Cortex of kidney (tissue), 1 donor: ENCODE data around the gene ZBTB24.
"Not testable (repeated sequence)": the region's sequence is repeated elsewhere in the genome, so short reads cannot be mapped to it uniquely, and the experiment has no call there.

Experiments
- DNase-seq: peaks from one replicate; lab custom pipeline; 2025; lab: John Stamatoyannopoulos, UW

Gene ZBTB24

DNA sequence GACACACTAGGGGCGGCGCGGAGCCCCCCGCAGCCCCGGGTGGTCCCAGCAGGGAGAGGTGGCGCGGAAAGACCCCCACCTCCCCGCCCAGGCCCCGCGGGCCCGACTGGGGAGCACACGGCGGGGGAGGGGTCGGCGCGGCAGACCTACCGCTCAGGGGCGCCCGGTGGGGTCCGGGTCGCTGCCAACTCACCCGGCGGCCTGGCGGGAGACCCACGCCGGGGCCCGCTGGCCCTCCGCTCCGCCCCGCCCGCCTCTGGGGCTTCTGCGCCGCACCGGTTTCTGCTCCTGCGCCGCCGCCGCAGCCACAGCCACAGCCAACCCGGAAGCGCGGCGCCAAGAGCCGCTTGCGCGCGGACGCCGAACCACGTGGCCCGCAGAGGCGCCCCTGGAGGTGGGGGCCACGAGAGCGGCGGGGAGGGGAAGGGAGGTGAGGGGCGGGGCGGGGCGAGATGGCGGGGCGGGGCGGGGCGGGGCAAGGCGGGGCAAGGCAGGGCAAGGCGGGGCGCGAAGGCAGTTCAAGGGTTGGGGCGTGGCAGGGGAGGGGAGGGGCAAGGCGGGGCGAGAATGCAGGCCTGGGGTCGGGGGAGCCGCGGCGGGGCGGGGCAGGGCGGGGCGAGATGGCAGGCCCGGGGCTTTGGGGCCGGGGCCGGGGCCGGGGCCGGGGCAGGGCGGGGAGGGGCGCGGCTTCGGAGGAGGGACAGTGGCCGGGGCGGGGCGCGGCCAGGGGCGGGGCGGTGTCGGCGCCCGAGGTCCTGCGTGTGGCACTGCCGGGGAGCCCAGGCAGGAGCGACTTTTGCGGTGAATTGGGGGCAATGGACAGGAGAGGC is at the start of gene ZBTB24:
ZBTB24 (minus strand) TSS at position 315 of the 830 bp plus-strand sequence. CDS start 1,193 bp downstream, outside the sequence.
- peak; percentile 19 for DNase-seq

DNA sequence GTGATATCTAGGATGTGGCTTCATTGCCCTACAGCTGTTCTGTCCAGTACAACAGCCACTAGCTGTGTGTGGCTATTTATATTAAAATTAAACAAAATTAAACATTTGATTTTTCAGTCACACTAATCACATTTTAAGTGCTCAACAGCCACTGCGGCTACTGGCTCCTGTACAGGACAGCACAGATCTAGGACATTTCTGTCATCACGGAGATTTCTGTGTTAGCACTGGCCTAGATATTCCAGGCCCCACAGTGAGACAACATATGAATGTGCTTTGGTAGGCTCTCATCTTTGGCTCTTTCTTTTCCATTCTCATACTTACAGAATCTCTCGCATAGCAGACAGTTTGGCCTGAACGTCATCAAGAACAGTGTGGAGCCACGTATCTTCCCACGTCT is 48.4 kb upstream of the ZBTB24 start:
- no peak for DNase-seq

DNA sequence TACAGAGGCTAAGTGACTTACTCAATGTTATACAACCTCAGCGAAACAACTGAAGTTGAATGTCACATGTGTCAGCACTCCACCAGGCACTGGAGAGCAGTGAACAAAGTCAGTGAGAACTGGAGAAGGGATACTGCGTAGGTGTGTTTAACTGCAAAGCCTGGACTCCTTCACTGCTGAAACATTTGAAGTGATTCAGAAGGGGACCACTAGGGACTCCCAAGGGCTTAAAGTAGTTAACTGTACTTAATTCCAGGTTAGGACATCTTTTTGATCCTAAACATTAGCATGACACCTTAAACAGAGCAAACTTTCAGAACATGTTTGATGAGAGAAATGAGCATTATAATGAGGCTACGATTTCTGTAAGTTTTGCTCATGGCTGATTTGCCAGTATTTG is 45.0 kb upstream of the ZBTB24 start:
- no peak for DNase-seq

DNA sequence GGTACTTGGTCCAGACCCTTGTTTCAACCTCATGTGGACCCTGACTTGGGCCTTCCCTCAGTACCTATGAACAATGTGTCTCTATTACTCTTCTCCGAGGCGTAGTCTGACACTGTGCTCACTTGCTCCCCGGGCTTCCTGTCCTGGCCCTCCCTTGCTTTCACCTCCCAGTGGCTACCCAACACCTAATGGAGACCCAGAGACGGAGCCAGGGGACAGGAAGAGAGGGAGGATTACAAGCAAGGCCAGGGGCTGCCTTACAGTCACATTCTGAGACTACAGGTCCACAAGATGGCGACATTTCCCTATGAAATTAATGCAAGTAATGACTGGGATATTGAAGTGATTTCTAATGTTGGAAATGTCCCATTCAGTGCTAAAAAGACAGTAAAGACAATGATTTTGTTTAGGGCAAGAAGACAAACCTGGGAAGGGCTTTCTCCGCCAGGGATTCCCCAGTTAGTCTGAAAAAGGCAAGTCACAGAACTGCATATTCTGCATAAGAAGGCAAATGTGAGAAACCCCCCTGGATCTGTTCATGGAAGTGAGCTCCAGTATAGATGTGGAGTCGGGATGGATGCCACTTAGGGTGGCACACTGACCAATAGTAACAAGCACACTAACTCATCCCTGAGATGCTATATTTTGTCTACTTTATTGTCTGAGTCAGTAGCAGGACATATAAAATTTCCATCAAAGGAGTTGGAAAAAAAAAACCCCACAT is 44.0 kb upstream of the ZBTB24 start:
- DNase-seq = no peak

DNA sequence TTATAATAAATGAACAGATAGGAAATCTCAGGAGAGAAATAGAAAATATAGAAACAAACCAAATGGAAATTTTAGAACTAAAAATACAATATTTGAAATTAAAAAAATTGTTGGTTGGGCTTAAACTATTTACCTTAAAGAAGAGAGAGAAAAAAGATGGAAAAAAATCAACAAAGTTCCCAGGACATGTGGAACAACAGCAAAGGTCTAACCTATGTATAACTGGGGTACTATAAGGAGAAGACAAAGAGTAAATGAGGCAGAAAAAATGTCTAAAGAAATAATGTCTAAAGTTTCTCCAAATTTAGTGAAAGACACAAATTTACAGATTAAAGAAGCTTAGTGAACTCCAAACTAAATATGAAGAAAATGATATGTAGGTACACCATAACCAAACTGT is 41.1 kb upstream of the ZBTB24 start:
- no peak for DNase-seq

DNA sequence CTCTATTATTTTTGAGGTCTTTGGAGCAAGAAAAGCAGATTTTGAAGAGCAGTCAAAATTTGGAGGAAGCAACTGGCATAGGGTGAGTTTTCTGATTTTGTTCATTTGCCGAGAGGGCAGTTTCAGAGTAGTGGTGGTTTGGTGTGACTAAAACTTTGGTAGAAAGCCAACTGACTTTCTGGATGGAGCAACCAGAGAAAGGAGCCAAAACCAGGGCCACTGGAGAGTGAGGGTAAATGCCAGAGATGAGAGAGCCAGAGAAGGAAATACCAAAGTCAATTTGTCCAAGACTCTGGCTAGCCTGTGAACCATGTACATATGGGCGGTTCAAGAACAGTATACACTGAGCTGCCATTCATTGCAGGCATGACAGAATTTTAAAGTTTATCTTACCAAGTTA is 40.5 kb upstream of the ZBTB24 start:
- DNase-seq = no peak

DNA sequence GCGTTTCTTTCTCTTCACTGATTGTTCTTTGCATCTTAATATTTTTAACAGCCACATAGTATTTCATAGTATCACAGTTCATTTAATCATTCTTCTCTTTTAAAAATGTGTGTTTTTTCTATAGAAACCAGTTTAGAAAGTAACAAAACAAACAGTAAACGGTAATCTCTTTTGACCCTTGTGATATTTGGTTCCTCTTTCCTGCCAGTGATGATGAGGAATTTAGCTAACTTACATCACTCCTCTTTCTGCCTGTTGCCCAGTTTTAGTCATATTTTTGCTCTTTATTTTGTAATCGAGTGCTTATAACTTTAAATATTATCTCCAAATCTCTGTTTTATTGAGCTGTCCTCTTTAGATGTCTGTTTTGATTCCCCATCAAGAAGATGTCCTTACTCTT is 38.1 kb upstream of the ZBTB24 start:
- DNase-seq = no peak

DNA sequence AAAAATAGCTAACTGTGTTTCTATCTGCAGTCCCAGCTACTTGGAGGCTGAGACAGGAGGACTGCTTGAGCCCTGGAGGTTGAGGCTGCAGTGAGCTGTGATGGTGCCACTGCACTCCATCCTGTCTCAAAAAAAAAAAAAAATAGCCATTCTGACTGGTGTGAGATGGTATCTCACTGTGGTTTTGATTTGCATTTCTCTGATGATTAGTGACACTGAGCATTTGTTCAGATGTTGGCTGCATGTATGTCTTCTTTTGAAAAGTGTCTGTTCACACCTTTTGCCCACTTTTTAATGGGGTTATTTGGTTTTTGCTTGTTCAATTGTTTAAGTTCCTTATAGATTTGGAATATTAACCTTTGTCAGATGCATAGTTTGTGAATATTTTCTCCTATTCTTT is 36.6 kb upstream of the ZBTB24 start:
- not testable (repeated sequence) for DNase-seq

DNA sequence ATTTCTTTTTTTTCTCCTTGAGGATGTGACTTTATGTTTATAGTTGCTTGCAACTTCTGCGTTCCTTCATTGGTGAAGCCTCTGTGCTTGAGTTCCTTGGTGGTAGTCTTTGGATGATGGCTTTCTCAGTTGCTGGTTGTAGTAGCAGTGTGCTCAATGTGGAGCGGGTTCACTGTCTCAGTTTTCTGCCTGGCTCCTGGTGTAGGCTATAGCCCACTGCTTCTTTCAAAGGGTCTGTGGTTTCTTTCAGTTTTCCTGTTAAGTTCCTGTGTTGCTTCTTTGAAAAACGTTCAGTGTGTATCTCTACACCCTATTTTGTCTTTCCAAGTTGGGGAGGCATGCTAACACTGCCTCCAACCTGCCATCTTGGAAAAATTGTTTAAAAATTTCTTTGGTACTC is 33.9 kb upstream of the ZBTB24 start:
- DNase-seq = no peak

DNA sequence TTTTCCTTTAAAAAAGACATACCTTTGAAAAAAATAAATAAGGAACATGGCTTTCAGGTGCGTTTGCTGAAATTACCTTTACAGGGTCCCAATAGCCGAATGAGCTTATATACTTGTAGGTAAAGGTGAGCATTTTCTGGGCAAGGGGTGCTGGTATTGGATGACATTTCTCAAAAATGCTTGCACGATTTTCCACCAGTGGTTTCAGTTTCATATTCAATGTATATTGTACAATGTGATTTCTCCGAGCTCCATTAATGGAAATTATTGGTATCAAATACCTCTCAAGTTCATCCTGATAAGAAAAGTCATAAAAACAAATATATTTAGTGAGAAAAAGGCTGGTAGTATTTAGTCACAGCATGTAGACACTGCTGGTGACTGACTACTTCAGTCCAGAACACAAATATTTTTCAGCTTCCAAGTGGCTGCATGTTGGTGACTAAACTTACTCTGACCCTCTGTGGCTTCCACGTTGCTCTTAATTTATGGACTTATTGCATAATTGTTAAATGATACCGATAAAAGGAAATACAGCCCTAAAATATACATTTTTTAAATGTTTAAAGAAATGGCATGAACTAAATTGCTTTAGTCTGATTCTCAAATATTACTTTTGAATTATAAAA is 32.9 kb upstream of the ZBTB24 start:
- DNase-seq = no peak

DNA sequence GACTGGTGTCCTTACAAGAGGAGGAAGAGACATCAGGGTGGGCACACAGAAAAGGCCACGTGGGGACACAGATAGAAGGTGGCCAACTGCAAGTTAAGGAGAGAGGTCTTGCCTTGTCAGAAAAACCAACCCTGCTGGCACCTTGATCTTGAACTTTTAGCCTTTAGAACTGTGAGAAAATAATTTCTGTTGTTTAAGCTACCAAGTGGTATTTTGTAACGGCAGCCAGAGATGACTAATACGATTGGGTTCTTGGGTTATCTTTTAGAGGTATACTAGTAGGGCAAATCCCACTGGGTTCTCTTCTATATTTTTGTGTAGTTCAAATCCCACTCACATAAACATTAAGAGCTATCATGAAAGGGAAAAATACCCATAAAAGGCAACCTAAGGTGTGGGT is 31.9 kb upstream of the ZBTB24 start:
- DNase-seq = no peak

DNA sequence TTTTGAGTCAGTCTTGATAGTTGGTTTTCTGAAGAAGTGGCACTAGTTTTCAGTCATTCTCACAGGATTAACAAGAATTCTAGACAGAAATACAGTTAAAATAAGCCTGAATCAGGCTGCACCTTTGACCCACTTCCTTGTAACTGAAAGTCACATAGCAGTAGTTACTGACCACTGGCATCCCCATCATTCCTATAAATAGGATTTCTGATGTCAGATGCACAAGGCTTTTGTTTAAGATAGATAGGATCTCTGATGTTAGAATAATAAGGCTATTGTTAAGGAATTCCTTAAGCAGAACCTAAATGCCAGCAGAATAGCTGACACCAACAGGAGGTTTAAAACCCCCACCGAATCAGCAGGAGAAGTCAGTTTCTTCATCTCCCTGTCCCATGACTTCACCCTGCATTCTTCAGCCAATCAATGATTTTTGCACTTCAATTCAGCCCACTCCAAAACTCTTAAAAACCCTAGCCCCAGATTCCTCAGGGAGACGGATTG is 30.6 kb upstream of the ZBTB24 start:
- no peak for DNase-seq

DNA sequence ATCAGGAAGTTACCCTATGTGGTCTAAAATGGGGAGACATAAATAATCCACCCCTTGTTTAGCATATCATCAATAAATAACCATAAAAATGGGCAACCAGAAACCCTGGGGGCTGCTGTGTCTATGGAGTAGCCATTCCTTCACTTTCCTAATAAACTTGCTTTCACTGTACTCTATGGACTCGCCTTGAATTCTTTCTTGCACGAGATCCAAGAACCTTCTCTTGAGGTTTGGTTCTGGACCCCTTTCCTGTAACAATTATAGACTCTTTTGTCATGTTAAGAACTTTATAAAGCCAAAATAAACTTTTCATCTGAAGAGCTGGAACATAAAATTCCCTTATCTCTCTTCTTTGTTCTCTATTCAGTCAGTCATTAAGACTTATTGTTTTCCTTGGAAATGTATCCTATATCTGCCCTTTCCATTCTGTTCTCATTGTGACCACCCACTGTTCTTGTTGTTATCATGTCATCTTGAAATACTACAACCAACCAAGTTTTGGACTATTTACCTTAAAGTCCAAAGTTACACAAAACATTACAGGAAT is 29.3 kb upstream of the ZBTB24 start:
- DNase-seq = no peak

DNA sequence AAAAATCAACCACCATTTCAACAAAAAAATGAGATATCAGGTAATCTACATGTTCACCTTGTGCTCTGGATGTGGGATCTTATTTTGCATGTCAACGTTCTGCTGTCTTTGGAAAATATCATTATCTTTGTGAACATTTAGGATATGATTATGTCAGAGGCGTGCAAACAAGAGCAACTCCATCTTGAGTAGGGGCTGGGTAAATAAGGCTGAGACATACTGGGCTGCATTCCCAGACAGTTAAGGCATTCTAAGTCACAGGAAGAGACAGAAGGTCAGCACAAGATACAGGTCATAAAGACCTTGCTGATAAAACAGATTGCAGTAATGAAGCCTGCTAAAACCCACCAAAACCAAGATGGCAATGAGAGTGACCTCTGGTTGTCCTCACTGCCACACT is 28.8 kb upstream of the ZBTB24 start:
- no peak for DNase-seq

DNA sequence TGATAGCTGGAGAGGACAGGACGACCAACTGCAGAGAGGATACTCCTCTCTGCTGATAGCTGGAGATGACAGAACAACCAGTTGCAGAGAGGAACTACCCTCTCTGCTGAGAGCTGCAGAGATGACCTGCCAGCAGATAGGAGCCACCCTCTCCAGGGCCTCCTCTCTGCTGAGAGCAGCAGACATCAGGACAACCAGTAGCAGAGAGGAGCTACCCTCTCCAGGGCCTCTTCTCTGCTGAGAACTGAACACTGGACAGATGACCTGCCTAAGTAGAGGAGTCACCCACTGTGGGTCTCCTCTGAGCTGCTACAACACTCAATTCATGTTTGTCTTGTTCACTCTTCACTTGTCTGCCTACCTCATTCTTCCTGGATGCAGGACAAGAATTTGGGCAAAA is 27.3 kb upstream of the ZBTB24 start:
- no peak for DNase-seq

DNA sequence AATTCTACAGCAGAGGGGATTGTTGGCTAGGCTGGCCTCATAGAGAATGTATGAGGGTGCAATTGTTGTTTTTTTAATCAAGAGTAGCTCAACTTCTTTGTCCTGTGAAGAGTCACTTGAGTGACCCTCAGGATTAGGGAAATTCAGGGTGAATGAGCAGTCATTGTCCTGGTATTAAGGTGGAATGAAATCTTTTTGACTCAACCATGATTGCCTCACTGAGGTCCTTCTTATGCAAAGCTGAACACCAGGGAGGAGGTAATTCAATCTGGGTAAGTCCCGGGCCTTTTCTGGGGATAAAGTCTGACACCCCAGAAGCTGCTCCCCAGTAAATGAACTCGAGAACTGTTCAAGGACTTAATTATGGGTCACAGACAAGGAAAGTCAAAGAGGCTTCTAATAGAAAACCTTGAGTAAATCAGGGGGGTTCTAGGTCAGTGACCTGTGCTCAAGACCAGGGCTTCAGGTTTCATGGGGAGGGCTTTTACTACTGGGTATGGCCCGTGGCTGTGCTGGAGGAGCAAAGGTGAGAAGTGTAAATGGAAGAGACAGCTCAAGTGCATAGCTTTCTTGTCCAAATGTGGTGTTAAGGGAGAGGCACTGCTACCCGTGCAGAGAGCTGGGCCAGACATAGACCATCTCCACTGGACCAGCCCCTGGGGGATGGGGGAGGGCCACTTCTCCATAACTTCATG is 25.3 kb upstream of the ZBTB24 start:
- DNase-seq = no peak

DNA sequence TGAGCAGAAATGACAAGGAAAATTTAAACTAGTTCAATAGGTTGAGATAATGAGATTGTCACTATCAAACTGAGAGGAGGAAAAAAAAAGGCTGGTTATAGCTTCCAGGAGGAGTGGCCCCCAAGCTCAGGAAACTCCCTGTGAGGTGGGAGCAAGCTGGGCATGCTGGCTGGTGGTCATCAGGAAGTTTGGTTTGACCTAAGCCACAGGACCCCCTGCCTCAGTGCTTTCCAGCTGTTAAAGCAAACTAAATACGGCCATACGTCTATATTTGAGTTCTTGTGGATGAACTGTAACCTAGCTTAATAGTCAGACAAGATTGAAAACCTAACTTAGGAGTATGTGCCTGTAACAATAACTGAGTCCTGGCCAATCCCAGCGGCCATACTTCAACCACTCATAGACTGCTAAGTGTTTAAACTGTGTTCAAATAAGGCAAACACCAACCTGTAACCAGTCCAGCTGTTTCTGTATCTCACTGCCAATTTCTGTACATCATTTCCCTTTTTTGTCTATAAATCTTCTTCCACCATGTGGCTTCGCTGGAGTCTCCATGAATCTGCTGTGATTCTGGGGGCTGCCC is 24.6 kb upstream of the ZBTB24 start:
- DNase-seq = no peak

DNA sequence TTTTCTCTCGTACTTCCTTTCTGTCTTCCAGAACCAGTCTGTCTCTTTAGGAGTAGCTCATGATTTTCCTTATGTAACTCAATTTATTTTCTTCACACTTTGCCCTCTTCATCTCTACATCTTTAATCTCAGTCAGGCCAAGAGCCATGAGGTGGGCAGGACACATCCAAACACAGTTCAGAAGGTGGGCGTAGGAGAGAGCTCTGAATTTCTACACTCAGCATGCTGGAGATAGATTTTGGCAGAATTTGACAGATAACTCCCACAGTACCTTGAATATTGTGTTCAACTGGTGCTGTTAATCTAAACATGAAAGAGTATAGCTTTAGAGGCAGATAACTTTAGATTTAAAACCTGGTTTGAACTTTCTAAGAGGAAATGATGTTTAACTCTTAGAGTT is 23.8 kb upstream of the ZBTB24 start:
- no peak for DNase-seq

DNA sequence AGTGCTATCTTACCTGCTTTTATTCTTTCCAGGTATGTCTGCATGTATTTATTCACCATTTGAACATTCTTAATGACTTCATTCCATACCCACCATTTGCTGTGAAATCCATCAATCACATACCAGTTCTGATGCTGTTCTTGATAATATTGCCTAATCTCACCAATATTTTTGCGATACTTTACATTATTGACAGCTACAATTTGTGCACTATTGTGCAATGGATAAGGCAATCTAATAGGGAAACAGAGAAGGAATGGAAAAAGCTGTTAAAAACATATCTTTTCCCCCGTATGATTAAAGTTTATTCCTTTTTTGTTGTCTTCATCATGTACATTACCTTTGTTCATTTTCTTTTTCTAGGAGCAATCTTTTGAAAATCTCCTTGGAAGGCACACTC is 23.3 kb upstream of the ZBTB24 start:
- DNase-seq = no peak

DNA sequence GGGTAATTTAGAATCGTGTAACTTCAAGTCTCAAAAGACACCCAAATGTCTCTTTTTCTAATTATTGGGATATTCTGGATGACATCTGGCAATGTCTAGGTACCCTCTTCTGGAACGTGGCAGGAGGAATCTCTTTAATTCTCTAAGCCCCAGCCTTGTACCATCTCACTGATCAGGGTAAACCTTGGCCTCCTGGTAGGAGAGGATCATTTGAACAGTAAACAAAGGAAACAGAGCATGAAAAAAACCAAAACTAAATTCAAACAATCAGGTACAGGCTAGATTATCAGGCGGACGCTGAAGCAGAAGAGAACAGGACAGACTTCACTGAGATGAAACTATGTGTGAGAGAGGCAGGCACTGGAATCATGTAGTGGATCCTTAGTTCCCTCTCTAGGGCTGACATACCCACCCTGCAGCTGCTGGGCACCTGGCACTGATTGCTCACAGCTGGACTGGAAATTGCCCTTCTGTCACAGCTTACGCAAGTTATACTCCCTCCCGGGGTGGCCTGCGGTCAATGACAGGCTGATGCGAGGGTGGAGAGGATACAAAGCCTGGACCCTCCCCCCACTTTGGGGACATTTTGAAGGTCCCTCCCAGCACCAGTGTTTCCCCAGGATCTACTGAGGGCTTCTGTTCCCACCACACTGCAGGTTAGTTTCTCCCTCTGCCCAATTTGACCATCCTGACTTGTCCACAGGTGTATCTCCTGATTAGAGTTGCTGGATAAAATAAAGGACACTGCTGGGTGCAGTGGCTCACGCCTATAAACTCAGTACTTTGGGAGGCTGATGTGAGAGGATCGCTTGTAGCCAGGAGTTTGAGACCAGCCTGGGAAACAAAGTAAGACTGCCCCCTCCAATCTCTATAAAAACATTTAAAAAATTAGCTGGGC is 20.6 kb upstream of the ZBTB24 start:
- DNase-seq = no peak

DNA sequence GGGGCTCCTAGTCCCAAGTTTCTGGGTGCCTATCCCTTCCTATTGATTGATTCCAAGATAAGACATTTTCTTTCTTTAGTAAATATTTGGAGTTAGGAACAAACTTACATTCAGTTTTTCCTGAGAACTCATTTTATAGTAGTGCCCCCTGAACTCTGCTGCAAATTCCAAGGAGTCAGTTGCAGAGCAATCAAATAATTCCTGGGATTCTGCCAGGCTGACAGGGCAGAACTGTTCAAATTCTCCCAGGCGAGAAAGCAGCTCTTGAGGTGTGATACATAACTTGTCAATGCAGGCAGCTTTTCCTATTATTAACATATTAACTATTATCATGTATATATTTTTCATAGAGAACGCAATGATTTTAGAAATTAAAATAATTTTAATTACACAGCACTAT is 15.9 kb upstream of the ZBTB24 start:
- no peak for DNase-seq
